ENCODE measurements around the gene MROH2A.

The MROH2A gene

DNA sequence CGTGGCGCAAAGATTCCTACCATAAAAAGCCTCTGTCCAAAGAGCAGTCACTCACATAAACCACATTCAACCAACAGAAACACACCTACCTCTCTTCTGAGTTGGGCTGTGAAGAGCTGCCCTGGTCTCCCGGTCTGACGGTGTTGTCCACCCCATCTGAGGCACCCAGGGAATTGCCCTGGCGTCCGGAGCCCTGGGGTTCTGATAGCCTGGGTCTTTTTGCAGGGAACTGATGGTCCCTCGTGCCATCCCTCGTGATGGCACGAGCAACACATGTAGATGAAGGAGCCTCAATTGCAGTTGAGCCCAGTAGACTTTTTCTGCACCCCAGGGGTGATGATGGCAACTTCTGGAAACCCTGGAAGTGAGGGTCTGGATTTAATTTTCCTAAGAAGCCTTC, 62.4 kb downstream of the MROH2A start:
- no peak for DNase-seq

DNA sequence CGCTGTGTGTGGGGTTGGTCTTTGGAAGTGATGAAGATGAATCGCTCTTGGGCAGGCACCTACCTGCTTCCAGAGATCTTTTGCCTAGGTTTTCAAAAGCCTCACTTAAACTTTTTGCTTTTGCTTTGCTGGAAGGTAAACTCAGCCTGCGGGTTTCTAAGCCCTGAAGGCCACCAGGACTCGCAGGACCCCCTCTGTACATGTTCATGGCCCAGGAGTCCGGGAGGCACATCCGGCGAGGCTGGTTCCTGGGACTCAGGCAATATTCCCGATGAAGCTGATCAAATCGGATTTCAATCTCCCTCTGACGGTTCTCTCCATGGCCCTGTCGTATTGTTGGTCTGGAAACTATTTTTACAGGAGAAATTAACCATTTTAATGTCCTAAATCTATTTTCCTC, 63.1 kb downstream of the MROH2A start:
- DNase-seq = no peak

DNA sequence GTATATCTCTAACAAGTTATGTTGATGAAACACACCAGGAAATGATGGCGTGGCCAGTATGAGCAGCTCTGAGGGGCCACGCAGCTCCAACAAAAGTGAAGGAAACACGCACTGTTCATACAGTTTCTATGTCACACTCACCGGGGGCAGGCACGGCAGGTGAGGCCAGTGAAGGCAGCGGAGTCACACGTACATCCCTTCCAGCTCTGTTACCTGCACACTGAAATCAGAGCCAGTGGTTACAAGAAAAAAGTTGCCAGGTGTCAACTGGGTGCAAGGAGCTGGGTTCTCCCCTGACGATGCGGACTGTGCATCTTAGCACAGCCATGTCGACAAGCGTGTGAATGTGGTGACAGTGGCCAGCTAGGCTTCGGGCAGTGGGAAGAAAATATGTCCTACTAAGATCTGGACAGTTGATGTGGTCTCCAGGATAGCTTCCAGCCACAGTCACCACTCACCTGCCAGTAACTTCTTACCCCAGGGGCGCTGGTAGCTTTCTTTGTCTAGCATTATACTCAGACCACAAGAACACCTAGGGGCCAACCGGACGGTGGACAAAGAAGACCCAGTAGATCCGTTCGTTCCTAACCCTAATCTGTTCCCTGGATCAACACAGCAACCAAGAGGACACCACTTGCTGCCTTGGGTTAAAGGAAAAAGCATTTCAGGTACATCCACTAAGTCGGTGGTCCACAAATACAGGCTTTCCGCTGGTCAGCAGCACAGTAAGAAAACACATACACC, 66.1 kb downstream of the MROH2A start:
- DNase-seq = no peak

DNA sequence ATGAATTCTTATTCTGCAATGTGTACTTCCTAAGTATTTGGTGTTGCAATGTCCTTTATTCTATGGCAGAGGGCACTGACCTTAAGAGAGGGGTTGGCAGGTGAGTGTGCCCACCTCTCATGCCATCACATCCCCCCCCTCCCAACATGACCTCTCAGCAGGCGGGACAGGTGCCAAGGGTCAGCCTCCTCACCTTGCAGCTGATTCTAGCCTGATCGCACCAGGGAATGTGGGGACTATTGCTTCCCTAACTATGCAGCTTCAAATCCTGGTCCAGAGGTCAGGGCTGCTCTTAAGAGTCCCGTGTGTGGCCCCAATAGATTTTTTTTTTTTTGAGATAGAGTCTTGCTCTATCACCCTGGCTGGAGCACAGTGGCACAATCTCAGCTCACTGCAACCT, 66.7 kb downstream of the MROH2A start:
- DNase-seq = no peak

DNA sequence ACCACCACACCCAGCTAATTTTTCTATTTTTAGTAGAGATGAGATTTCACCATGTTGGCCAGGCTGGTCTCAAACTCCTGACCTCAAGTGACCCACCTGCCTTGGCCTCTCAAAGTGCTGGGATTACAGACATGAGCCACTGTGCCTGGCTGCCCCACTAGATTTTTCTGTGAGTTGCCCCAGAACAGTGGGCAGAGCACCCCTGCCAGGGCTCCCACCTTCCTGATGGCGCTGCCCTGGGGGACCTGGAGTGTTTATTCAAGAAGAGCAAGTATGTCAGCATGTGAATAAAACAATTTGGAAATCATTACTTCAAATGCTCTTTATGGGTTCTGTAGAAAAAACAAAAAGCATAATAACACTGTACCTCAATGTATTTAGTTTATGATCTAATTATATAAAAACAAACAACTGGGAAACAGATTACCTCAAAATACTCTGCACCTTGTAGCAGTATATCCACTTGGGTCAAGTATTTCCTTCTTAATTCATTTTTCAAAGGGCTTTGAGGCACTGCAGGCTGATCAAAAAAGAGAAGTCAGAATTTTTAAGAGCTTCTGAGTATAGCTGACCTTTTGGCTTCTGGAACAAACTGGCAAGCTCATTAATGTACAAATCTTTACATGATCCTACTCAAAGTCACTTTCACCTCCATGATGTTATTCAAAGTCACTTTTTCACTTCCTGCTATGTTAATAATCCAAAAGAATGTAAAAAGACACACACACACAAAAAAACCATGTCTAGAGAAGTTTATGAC, 67.4 kb downstream of the MROH2A start:
- DNase-seq = no peak

DNA sequence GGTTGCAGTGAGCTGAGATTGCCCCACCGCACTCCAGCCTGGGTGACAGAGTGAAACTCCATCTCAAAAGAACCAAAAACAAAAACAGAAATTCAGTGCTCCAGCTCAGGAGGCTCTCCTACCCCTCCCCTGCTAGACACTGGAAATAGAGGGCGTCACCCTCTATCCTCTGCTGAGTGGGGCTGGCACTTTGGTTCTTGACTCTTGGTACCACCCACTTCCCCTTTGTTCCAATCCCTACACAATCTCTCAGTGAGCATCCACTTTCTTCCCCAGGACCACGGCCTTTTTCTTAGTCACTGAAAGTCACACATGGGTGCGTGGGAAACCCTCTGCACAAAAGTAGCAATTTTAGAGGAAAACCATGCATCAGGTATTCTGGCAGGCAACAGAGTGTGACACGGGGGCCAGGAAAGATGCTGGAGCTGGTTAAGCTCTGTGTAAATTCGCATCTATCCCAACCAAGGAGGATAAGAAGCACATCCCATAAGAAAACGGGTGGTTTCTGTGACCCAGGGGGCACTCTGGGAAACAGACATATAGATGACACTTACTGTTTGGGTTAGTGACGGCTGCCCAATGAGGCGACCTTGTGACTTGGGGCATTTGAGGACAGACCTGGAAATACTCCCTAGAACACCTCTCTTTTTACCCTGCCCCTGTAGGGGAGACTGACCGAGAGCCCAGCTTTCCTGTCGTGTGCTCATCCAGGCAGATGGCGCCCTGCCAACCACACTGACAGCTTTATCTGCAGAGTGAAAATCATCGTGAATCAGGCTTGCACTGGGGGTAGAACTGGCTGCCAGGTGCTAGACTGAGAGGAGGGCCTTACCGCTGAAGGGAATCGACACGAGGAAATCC, 68.5 kb downstream of the MROH2A start:
- DNase-seq = no peak

DNA sequence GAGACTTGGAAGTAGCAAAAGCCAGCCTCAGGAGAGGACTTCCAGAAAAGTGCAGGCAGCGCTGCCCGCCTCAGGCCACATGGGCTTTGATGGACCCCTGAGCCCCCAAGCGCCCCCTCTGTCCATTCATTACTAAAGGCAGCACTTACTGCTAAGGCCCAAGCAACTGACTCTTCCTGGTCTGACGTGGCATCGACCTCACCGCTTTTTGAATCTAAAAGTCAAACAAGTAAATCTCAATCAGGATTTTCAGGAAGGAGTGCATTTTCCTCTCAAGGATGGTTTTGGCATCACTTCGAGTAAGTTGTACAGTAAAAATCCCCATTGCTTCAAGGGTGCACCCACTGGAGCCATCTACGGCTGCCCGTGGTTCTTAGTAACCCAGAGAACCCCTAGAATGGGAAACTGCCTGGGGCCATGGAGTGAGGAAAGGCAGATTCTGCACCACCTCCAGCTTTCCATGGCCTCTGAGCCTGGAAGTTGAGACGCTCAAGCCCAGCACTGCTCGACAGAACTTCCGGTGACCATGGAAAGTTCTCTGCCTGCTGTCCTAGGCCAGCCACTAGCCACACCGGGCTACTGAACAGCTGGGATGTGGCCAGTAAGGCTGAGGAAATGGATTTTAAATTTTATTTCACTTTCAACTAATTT, 69.2 kb downstream of the MROH2A start:
- DNase-seq = no peak

DNA sequence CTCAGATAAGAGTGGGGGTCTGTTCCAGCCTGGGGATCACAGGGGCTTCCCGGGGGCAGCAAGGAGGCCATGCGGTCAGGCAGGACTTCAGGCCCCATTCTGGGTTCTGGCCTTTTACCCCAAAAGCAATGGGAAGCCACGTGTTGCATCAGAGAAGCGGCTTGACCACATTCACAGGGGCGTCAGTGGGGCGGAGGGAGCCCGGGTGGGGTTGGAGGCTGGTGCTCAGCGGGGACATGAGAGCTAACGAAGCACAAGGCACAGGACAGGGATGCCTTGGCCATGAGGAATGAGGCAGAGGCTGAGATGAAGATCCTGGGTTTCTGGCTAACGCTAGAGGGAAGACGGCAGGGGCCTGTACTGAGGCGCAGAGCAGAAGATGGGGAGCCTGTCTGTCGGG, 70.1 kb downstream of the MROH2A start:
- no peak for DNase-seq

DNA sequence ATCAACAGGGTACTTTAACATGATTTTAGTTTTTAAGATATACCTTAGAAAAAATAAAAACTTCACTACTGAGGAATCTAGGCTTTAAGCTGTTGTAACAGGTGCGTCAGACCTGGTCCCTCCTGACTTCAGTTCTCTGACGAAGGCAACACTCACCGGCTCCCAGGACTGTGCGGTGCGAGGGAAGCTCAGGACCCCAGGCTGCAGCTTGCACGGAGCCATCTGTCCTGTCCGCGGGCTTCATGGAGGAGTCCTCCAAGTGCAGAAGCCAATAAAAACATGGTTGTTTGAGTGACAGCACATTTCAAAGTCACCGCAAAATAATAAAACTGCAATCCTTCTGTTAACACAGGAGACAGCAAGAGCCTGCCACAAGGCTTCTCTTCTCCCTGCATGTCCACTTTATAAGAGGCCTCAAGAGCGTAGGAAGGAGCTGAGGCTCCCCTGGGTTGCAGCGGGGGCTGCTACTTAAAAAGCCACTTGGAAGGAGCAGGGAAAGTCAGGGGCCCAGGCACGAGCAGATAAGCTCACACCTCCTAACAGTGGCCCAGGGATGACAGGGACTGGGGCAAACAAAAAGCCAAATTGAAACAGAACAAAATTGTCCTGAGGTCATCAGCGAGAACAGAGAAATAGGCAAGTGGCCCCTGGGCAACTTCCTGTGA, 71.6 kb downstream of the MROH2A start:
- no peak for DNase-seq

DNA sequence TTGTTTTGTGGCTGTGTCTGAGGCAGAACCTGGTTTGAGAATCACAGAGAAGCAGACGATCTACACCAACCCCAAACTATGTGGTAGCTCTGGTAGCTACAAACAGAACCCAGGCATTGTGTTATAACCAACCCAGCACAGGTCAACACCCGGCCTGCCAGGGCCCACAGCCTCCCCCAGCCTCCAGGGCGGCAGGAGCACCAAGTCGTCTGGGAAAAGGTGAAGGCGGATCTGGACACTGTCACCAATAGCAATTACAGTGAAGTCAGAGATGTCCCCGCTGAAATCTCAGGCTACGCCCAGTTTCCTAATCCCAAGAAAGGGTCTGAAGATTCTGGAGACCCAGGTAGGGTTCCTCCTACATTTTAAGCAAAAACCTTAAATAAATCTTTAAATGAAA, 72.6 kb downstream of the MROH2A start:
- DNase-seq = no peak

DNA sequence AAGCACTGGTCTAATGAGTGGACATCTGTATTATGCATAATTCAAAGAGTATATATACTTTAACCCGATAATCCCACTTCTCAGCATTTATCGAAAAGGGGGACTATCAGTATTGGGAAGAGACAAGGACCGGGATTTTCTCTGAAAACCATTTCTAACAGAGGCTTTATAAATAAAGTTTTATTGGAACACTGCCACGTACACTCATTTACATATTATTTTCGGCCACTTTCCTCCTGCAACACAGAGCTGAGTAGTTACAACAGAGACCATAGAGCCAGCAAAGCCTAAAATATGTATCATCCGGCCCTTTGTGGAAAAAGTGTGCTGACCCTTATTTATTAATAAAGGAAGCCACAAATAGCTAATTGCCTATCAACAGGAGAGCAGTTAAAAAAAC, 73.0 kb downstream of the MROH2A start:
- no peak for DNase-seq

DNA sequence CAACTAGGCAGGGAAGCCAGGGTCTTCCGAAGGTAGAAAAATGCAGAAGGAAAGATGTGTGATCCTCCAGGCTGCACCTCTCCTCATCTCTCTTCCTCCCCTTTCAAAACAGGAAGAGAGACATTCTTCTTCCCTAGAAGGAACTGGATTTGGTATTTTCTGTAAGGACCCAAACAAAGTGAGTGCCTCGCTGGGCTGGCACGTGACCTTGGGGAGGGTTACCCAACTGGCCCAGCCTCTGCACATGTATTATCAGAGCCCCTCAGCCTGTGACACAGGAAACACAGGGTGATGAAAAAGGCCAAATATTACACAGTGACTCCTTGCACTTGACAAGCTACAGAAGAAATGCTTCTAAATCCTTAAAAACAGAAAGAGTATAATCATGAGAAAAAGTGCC, 73.9 kb downstream of the MROH2A start:
- no peak for DNase-seq

DNA sequence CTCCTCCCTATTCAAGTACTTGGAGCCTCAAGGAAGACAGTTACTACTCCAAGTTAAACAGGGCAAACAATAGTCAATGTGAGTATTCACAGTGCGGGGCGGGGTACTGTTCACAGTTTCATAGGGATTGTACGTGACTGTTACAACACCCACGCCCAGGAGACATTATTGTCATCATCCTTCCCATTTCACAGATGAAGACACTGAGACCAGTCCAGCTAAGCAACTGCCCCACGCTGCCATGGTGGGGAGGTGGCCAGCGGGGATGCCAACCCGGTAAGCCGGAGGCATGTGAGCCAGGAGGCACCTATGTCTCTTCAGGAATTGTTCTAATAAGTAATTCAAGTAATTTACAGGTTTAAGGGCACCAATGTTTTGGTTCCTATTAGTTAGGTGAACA, 75.2 kb downstream of the MROH2A start:
- DNase-seq = no peak

DNA sequence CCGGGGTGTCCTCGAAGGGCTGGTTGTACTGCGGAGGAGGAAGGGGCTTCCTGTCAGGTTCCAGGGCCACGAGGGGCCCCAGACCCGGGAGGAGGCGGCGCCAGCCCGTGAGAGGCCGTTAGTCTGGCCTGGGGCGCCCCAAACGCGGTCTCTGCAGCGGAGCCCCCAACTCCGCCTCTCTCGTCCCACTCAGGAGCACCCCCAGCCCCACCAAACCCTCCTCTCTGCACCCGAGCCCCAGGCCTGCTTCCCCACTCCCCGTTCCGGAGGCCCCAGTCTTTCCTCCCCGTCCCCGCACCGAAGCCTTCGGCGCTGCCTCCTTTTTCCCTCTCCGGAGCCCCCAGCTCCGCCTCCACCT, 75.7 kb downstream of the MROH2A start:
- DNase-seq = no peak

DNA sequence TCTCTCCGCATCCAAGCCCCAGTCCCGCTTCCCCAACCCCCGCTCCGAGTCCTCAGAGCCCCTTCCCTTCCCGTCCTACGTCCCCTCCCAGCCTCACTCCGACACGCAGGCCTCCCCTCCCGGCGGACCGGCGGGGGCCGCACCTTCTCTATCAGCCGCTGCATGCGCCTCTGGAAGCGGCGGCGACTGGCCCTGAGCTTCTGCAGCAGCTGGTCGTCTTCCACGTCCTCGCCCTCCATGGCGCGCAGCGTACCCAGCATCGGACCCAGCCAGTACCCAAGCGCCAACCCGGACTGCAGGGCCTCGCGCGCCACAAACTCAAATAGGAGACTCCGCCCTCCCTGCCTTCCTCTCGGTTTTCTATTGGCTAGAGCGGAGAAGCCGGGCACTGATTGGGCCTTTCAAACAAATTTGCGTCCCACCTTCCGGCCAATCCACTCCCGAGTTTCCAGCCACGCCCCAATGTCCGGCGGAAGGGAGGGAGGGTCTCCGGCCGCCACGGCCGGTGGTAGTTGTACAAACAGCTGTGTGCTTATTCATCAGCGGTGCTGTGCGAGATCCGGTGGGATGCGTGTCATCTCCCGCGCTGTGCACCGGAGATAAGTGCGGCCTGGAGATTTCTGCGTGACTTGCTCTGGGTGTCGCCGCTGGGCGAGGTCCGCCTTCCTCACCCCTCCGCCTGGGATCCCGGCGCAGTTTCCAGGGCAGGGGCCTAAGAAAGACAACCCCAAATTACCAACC, 76.3 kb downstream of the MROH2A start, which contains the start of gene HJURP:
HJURP (minus strand) TSS at position 295 of the 741 bp plus-strand sequence; CDS start at position 260, 35 bp downstream.
- DNase-seq = peak; percentile 91

DNA sequence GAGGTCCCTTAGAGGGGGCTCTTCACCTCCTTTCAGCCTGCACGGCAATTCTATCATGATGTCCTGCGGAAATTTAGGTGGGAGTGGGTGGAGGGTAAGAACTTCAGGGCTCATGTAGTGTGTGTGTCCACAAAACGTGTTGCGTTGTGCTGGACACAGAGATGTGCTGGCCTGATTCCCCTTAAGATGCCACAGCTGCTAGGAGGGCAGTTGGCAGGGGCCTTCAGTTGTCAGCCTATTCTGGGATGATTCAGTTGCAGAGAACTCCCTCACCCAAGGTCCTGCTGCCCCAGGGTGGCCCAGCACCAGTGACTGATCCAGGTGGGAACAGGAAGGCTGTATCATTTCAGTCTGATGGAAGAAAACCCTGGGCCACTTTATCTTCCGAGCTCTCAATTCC, 77.2 kb downstream of the MROH2A start:
- DNase-seq = no peak

DNA sequence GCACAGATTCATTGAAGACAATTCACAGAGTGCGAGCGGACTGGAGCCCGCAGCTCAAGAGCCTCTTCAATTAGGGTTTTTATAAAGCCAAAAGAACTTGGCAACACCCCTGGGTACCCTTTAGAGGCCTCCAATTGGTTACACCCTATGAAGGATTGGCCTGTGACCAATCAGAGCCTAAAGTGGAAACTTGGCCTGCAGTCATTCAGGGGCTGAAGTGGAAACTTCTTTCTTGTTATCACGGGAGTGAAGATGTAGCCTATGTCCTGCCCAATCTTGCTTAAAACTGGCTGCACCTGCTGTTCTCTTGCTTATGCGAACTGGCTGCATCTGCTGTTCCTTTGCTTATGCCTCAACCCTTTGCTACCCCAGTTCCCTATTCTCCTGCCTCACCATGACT, 78.1 kb downstream of the MROH2A start:
- DNase-seq = no peak

DNA sequence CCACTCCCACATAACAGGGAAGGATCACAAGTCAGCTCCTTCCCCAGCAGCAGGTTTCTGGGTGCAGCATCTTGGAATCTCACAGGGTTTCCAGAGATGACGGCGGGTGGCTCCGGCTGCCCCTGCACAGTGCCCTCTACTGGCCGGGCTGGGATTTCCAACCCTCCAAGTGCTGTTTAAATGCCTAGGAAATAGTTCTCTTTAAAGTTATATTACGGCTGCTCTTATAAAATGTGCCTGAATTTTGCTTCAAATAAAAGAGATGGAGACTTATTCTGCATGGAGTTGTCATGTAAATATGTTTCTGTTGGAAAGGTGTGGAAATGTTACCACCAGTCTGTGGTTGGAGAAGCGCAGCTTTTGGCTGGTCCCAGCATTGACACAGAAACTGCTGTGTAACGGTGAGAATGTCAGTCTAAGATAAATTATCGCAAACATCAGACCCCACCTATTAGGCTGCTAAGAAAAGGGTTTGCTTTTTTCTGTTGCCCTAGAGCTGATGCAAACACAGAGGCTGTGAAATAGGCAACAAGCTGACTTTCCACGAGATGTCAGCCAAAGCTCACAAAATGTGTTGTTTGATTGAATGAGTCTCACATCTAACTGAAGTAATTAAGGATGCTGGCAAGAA, 79.5 kb downstream of the MROH2A start:
- DNase-seq = peak; percentile 57

DNA sequence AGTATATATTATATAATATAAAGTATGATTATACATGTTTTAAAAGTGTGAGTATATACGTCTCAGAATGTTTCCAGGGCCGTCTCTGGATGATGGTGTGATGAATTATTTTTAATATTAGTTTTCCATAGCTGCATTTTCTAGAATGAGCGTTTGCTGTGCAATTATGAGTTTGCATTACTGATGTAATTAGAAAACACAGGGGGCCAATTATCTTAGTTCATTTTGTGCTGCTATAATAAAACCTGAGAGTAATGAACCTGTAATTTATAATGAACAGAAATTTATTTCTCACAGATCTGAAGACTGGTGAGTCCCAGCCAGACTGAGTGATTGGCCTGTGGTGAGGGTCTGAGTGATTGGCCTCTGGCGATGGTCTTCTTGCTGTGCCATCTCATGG, 80.2 kb downstream of the MROH2A start:
- no peak for DNase-seq

DNA sequence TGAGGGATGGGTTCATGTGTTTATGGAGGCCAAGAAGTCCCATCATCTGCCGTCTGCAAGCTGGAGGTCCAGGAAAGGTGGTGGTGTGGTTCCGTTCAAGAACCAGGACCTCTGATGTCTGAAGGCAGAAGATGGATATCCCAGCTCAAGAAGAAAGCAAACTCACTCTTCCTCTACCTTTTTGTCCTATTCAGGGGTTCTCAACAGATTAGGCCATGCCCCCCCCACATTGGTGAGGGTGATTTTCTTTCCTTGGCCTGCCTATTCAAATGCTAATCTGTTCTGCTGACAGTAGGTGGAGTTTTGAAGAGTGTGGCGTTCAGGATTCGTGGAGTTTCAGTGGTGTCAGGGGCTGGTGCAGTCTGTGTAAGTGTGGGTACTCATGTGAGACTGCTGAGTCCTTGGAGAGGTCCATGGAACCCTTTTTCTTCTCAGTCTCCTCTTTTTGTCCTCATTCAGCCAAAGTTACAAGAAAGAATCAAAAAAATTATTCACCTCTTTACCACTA, 84.2 kb downstream of the MROH2A start:
- DNase-seq = no peak

DNA sequence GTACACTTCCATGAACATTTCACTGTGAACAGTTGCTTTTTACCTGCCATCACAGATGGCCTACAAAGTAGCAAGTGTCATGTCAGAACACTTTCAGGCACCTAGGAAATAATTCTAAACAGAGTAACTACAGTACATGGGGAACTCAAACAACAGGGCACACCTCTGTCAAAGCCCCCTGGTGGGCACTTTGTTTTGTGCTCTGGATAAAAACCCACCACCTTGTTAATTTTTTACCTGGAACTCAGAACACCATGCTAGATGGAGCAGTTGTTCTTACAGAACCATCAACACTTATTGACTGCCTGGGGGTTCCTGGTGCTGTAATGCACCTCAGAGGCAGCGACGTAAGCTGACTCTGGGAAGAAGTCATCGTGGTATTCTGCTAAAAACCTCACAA, 87.7 kb downstream of the MROH2A start:
- DNase-seq = no peak

All from CD4-positive, alpha-beta T cell treated with Interleukin-4 for 4 hours (primary cell).